ENCODE data around the gene TRAPPC5.

The TRAPPC5 gene

GRCh38 chr19:7645656-7646425 lies 34.8 kb upstream of the TRAPPC5 start:
- no peak for DNase-seq

DNA sequence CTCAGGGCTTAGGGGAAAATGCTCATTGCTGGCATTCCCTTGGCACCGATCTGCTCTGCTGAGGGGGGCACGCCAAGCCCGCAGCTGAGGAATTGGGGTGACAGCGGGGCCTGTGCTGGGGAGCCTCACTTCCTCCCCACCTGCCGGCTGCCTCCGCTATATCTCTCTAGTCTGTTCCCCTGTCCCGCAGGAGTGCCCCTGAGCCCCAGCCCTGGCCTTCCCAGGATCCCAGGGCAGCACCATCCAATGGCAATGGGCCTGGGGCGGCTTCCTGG lies 34.3 kb upstream of the TRAPPC5 start:
- DNase-seq: no peak

DNA sequence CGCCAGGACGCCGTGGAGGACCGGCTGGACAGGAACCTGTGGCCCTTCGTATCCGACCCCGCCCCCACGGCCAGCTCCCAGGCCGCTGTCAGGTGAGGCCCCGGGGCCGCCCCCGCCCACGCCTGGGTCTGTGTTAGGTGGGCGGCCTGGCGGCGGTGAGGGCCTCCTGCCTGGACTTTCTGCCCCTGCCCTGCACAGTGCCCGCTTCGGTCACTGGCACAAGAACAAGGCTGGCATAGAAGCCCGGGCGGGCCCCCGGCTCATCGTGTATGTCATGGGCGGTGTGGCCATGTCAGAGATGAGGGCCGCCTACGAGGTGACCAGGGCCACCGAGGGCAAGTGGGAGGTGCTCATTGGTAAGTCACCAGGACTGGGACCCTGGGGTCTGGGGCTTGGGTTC lies 33.5 kb upstream of the TRAPPC5 start:
- no peak for DNase-seq

DNA sequence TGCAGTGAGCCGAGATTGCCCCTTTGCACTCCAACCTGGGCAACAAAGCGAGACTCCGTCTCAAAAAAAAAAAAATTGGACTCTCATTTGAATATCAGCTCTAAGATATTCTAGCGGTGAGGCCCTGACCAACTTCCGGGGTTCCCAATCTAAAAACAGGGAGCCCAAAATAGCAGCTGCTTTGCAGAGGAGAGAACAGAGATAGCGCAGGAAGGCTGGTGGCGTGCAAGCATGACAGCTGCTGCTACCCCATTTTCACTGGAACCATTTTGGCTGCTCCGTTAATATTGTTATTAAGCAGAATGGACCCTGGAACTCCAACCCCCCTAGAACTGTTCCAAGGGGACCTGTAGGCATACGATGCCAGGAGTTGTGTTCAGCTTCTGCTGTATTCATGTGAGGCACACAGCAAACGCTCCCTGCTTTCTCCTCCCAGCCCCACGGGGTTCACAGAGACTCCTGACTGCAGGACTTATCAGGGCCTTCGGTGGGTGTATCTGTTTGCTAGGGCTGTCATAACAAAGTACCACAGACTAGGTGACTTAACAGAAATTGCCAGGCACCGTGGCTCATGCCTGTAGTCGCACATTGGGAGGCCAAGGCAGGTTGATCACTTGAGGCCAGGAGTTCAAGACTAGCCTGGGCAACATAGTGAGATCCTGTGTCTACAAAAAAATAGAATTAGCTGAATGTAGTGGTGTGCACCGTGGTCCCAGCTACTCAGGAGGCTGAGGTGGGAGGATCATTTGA lies 32.2 kb upstream of the TRAPPC5 start:
- DNase-seq: no peak

- DNase-seq: no peak
Observed at GRCh38 chr19:7650148-7650547, 30.5 kb upstream of the TRAPPC5 start.

- DNase-seq: peak in 48 of 56 donors; percentile 4 to 86 (median 55)
Observed at GRCh38 chr19:7652061-7652641, 28.5 kb upstream of the TRAPPC5 start.

- no peak for DNase-seq
Observed at GRCh38 chr19:7654401-7654800, 26.2 kb upstream of the TRAPPC5 start.

- DNase-seq: no peak
Observed at GRCh38 chr19:7655581-7655980, 25.1 kb upstream of the TRAPPC5 start.

- no peak for DNase-seq
Observed at GRCh38 chr19:7657131-7657751, 23.4 kb upstream of the TRAPPC5 start.

- peak in 27 of 56 donors; percentile 4 to 68 (median 19) for DNase-seq
Observed at GRCh38 chr19:7658219-7658686, 22.4 kb upstream of the TRAPPC5 start.

DNA sequence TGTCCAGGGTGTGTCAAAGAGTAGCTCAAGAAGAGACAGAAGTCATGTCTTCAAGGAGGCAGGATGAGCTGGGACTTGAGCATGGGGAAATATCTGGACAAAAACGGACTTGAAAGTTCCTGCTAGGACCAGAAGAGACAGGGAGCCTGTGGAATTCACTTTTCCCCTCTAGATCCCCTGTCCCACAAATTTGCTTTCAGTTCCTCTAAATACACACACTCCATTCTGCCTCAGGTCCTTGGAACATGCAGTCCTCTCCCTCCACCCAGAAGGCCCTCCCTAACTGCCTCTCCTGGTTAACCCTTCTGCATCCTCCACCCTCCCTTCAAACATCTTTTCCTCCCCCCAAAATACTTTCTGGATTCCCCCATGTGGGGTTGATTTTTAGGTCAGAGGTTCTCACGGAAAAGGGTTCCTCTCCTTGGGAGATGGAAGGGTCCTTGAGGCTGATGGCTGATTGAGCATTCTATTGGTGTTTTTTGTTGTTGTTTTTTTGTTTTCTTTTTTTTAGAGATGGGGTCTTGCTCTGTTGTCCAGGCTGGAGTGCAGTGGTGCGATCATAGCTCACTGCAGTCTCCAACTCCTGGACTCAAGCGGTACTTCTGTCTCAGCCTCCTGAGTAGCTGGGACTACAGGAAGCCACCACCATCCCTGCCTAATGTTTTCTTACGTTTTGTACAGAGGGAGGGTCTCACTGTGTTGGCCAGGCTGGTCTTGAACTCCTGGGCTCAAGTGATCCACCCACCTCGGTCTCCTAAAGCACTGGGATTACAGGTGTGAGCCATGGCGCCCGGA lies 18.7 kb upstream of the TRAPPC5 start:
- no peak for DNase-seq

DNA sequence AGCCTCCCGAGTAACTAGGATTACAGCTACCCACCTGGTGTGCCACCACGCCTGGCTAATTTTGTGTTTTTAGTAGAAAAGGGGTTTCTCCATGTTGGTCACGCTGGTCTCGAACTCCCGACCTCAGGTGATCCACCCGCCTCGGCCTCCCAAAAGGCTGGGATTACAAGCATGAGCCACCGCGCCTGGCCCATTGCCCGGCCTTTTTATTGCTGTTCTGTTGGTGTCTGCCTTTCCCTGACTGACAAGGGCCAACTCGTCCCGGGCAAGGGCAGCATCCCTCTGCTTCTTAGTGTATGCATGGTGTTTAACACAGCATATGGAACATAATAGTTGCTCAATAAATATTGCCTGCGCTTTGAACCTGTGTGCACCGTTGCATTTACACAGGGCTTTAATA lies 18.0 kb upstream of the TRAPPC5 start:
- no peak for DNase-seq

- no peak for DNase-seq
Observed at GRCh38 chr19:7663706-7664105, 16.9 kb upstream of the TRAPPC5 start.

DNA sequence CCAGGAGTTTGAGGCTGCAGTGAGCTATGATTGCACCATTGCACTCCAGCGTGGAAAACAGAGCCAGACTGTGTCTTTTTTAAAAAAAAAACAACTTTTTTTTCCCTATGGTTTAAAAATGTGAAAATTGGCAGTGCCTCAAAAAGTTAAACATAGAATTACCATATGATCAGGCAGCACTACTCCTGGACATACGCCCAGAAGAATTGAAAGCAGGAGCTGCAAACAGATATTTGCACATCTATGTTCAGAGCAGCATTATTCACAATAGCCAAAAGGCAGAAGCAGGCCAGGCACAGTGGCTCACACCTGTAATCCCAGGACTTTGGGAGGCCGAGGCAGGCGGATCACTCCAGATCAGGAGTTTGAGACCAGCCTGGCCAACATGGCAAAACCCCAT lies 15.6 kb upstream of the TRAPPC5 start:
- no peak for DNase-seq

- no peak for DNase-seq
Observed at GRCh38 chr19:7668842-7669241, 11.8 kb upstream of the TRAPPC5 start, which contains the start of gene RETN. Gene RETN (plus strand): TSS chr19:7669049. CDS start chr19:7669327, 278 bp downstream.

- no peak for DNase-seq
Observed at GRCh38 chr19:7669641-7670040, 11.0 kb upstream of the TRAPPC5 start.

GRCh38 chr19:7670150-7670783 lies 10.4 kb upstream of the TRAPPC5 start:
- DNase-seq: peak in 32 of 56 donors; percentile 2 to 74 (median 34)

- DNase-seq: peak in 2 of 56 donors; percentile 2 to 46
Observed at GRCh38 chr19:7670790-7671189, 9.8 kb upstream of the TRAPPC5 start.

GRCh38 chr19:7672522-7672921 lies 8.1 kb upstream of the TRAPPC5 start:
- no peak for DNase-seq
